Liver (tissue), 9 donors: ENCODE data around the gene EFHB. TPM values are rescaled to one million over a fixed set of nuclear protein-coding genes. Genes with fewer than 3 reads are reported as not detected.

Experiments
- DNase-seq: peaks from one replicate; pipeline ENCODE4 v3.0.0-alpha.2; 2017; ENCODE audit warnings: low spot score
- H3K27ac ChIP-seq, 2 donors: one replicate each; pipeline ENCODE4 v1.7.0; 2013; ENCODE audit warnings: inconsistent platforms in 2 of 2, low read length in 2 of 2, control low read depth in 1 of 2, low read depth in 1 of 2, mild to moderate bottlenecking in 1 of 2
- H3K27me3 ChIP-seq, 4 donors: one replicate each; pipeline versions ENCODE4 v1.6.1 to v1.7.0; 2013; ENCODE audit warnings: low read length in 3 of 4, inconsistent platforms in 1 of 4, mild to moderate bottlenecking in 1 of 4, moderate library complexity in 1 of 4; ENCODE audit not compliant: control insufficient read depth in 4 of 4, insufficient read depth in 4 of 4
- H3K36me3 ChIP-seq, 4 donors: one replicate each; pipeline versions ENCODE4 v1.6.1 to v1.7.0; 2013; ENCODE audit warnings: low read length in 3 of 4, mild to moderate bottlenecking in 3 of 4, low read depth in 1 of 4, moderate library complexity in 1 of 4; ENCODE audit not compliant: control insufficient read depth in 4 of 4, insufficient read depth in 3 of 4
- H3K4me1 ChIP-seq, 4 donors: one replicate each; pipeline versions ENCODE4 v1.6.1 to v1.7.0; 2013; ENCODE audit warnings: low read length in 3 of 4, mild to moderate bottlenecking in 3 of 4, moderate library complexity in 1 of 4; ENCODE audit not compliant: control insufficient read depth in 4 of 4, insufficient read depth in 4 of 4
- H3K4me3 ChIP-seq, 3 donors: one replicate each; pipeline versions ENCODE4 v1.6.1 to v1.7.0; 2013; ENCODE audit warnings: low read length in 3 of 3, control low read depth in 1 of 3, low read depth in 1 of 3, mild to moderate bottlenecking in 1 of 3
- H3K9ac ChIP-seq, 2 donors: one replicate each; pipeline ENCODE4 v1.7.0; 2013; ENCODE audit warnings: low read length in 2 of 2, mild to moderate bottlenecking in 2 of 2, moderate library complexity in 2 of 2, control low read depth in 1 of 2, low read depth in 1 of 2
- H3K9me3 ChIP-seq, 4 donors: one replicate each; pipeline versions ENCODE4 v1.6.1 to v1.7.0; 2013; ENCODE audit warnings: low read length in 3 of 4; ENCODE audit not compliant: control insufficient read depth in 4 of 4
- ATF3 ChIP-seq: IDR thresholded peaks from 2 replicates; pipeline ENCODE4 v1.6.1; 2016; ENCODE audit warnings: antibody characterized with exemption
- EGR1 ChIP-seq, 2 donors: IDR thresholded peaks; 2 replicates each; pipeline ENCODE4 v1.6.1; 2016 to 2018; ENCODE audit warnings: antibody characterized with exemption in 2 of 2, low read depth in 2 of 2
- FOXA1 ChIP-seq: IDR thresholded peaks from 2 replicates; pipeline ENCODE4 v1.6.1; 2016; ENCODE audit warnings: antibody characterized with exemption
- FOXA2 ChIP-seq: IDR thresholded peaks from 2 replicates; pipeline ENCODE4 v1.6.1; 2016; ENCODE audit warnings: antibody characterized with exemption
- GABPA ChIP-seq, 2 donors: IDR thresholded peaks in 1 of 2; conservative IDR thresholded peaks in 1 of 2; 2 replicates each; pipeline ENCODE4 v1.6.1; 2016; ENCODE audit warnings: antibody characterized with exemption in 2 of 2, mild to moderate bottlenecking in 1 of 2, moderate library complexity in 1 of 2
- HNF4A ChIP-seq, 2 donors: conservative IDR thresholded peaks; 2 replicates each; pipeline ENCODE4 v1.6.1; 2016; ENCODE audit warnings: antibody characterized with exemption in 2 of 2, mild to moderate bottlenecking in 2 of 2
- HNF4G ChIP-seq: IDR thresholded peaks from 2 replicates; pipeline ENCODE4 v1.6.1; 2016; ENCODE audit warnings: antibody characterized with exemption
- JUND ChIP-seq, 2 donors: IDR thresholded peaks; 2 replicates each; pipeline ENCODE4 v1.6.1; 2016; ENCODE audit warnings: antibody characterized with exemption in 2 of 2
- MAX ChIP-seq: IDR thresholded peaks from 2 replicates; pipeline ENCODE4 v1.6.1; 2016; ENCODE audit warnings: antibody characterized with exemption
- NR2F2 ChIP-seq: IDR thresholded peaks from 2 replicates; pipeline ENCODE4 v1.6.1; 2016; ENCODE audit warnings: antibody characterized with exemption
- RAD21 ChIP-seq, 2 donors: IDR thresholded peaks; 2 replicates each; pipeline ENCODE4 v1.6.1; 2016; ENCODE audit warnings: antibody characterized with exemption in 2 of 2, mild to moderate bottlenecking in 2 of 2
- REST ChIP-seq: IDR thresholded peaks from 2 replicates; pipeline ENCODE4 v1.6.1; 2016; ENCODE audit warnings: antibody characterized with exemption, mild to moderate bottlenecking
- RXRA ChIP-seq, 2 donors: IDR thresholded peaks; 2 replicates each; pipeline ENCODE4 v1.6.1; 2017 to 2018; ENCODE audit warnings: antibody characterized with exemption in 2 of 2, mild to moderate bottlenecking in 1 of 2
- SP1 ChIP-seq: IDR thresholded peaks from 2 replicates; pipeline ENCODE4 v1.6.1; 2018; ENCODE audit warnings: antibody characterized with exemption, mild to moderate bottlenecking
- TAF1 ChIP-seq: conservative IDR thresholded peaks from 2 replicates; pipeline ENCODE4 v1.6.1; 2016; ENCODE audit warnings: antibody characterized with exemption, mild to moderate bottlenecking
- YY1 ChIP-seq: IDR thresholded peaks from 2 replicates; pipeline ENCODE4 v1.6.1; 2016; ENCODE audit warnings: antibody characterized with exemption, mild to moderate bottlenecking
- ZBTB33 ChIP-seq: IDR thresholded peaks from 2 replicates; pipeline ENCODE4 v1.6.1; 2016; ENCODE audit warnings: antibody characterized with exemption
- WGBS: extraction: QIAGEN DNeasy Blood & Tissue Kit; methylation state at CpG from one replicate; pipeline ENCODE4 v1.1.7; 2013; 5-methylcytosine and 5-hydroxymethylcytosine counted together
- polyA plus RNA-seq, 2 donors: library from polyadenylated mRNA; stranded (reverse) in 1 of 2; unstranded in 1 of 2; fragments of 200-250 nt in 1 of 2; fragments of >200 nt in 1 of 2; fragmentation: Nextera tagmentation in 1 of 2; extraction: Ambion mirVana in 1 of 2; gene quantifications; one replicate each; pipeline versions ENCODE4 v1.2.1 to v1.2.3, GENCODE V29; 2013 to 2015
- total RNA-seq, 2 donors: library from RNA; depleted of rRNA; stranded (reverse); fragments of >200 nt; gene quantifications; one replicate each; pipeline ENCODE4 v1.2.3, GENCODE V29; 2014
- donor health status: healthy.
- donor health status: healthy.
- donor health status: healthy.
- donor health status: healthy.
- donor health status: healthy.

EFHB gene
- total and polyA plus RNA-seq, 4 donors, result 0.05 to 0.37 (median 0.33) TPM; not detected in 1

- WGBS, result 97% methylated on average over 1 of the region's 1 CpG
- no peaks in the 10 kb centered on the region for H3K27me3 ChIP-seq
- no peak overlapping the region for H3K27ac ChIP-seq
- no peaks in the 10 kb centered on the region for H3K36me3 ChIP-seq
- no peak for DNase-seq
- no peaks in the 10 kb centered on the region for H3K4me1 ChIP-seq
- no peak overlapping the region for H3K9ac ChIP-seq
- no peaks in the 10 kb centered on the region for H3K9me3 ChIP-seq
- no peak for TF ChIP-seq JUND (IDR thresholded peaks at IDR 0.05)
- TF ChIP-seq FOXA2, result no peak
- TF ChIP-seq ATF3, result no peak
- no peak for TF ChIP-seq EGR1 (IDR thresholded peaks at IDR 0.05; ENCODE audit: low read depth in 2 of 2)
- no peak for TF ChIP-seq REST
- no peak for TF ChIP-seq ZBTB33
- no peak for TF ChIP-seq FOXA1
- no peak for TF ChIP-seq HNF4A (conservative IDR thresholded peaks at IDR 0.05)
- no peak for TF ChIP-seq RXRA (IDR thresholded peaks at IDR 0.05)
- TF ChIP-seq RAD21 (IDR thresholded peaks at IDR 0.05), result no peak
- TF ChIP-seq GABPA (IDR thresholded peaks at IDR 0.05 in 1 of 2, conservative IDR thresholded peaks at IDR 0.05 in 1 of 2), result no peak
- TF ChIP-seq TAF1, result no peak
- TF ChIP-seq HNF4G, result no peak
- TF ChIP-seq MAX, result no peak
- no peak overlapping the region for H3K4me3 ChIP-seq
Observed at GRCh38 chr3:19917167-19917566, 16.9 kb downstream of the EFHB start.

GRCh38 chr3:19911452-19911851 lies 22.6 kb downstream of the EFHB start:
- Histone ChIP-seq H3K4me1 (no peaks in the 10 kb centered on the region), H3K36me3 (no peaks in the 10 kb centered on the region), H3K9ac (no peak overlapping the region), H3K9me3 (no peaks in the 10 kb centered on the region), H3K27me3 (no peaks in the 10 kb centered on the region), H3K27ac (no peak overlapping the region), H3K4me3 (no peak overlapping the region)
- DNase-seq, result no peak
- no peak for TF ChIP-seq TAF1
- TF ChIP-seq REST, result no peak
- no peak for TF ChIP-seq FOXA1
- no peak for TF ChIP-seq SP1
- no peak for TF ChIP-seq HNF4G
- TF ChIP-seq NR2F2, result no peak
- TF ChIP-seq FOXA2, result no peak
- TF ChIP-seq HNF4A (conservative IDR thresholded peaks at IDR 0.05), result no peak
- TF ChIP-seq ATF3, result no peak
- TF ChIP-seq MAX, result no peak
- no peak for TF ChIP-seq ZBTB33
- TF ChIP-seq YY1, result no peak
- TF ChIP-seq JUND (IDR thresholded peaks at IDR 0.05), result no peak
- TF ChIP-seq RXRA (IDR thresholded peaks at IDR 0.05), result no peak
- no peak for TF ChIP-seq RAD21 (IDR thresholded peaks at IDR 0.05)
- TF ChIP-seq GABPA (IDR thresholded peaks at IDR 0.05 in 1 of 2, conservative IDR thresholded peaks at IDR 0.05 in 1 of 2), result no peak
